ENCODE data around the gene YPEL1. TPM values are rescaled to one million over a fixed set of nuclear protein-coding genes. Genes with fewer than 3 reads are reported as not detected.

Gene YPEL1
- total and polyA plus RNA-seq, 2 donors (not counting 1 experiment from before 2014, with no cell fraction given) = 0.36 to 2.3 TPM

DNA sequence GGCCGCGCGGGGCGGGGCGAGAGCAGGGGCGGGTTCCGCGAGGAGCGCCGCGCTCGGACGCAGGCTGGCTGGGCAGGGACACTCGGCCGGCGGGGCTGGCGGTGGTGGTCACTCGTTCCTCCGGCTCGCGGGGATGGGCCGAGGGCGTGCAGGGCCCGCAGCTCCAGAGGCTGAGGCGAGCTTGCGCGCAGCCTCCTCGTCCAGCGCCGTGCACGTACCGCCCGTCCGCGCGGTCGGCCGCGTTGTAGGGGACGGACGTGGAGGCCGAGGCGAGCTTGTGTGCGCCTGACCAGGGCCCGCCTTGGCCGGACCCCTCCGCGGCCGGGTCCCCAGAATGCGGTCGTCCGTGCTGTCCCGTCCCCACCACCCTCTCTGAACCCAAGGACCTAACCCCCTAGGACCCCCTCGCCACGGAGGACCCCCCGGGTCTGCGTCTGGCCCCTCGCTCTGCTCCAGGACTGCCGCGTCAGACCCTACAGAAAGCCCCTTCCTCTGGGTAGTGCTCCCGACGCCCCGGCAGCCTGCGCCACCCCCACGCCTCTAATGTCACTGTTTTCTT, 569 bp upstream of the YPEL1 start:
- no peaks in the 10 kb centered on the region for H4K20me1 ChIP-seq (ENCODE audit: control insufficient read depth, extremely low read depth, insufficient read depth, low read length)
- no peak for DNase-seq (ENCODE audit: low read depth in 2 of 2)
- no peaks in the 10 kb centered on the region for H3K79me2 ChIP-seq (ENCODE audit: control insufficient read depth, insufficient read depth, low read length)
- H3K9me3 ChIP-seq (ENCODE audit: control insufficient read depth, insufficient read depth, low read depth, low read length) = no peaks in the 10 kb centered on the region
- no peaks in the 10 kb centered on the region for H3K27me3 ChIP-seq (ENCODE audit: control insufficient read depth, insufficient read depth, low read length)
- H3K36me3 ChIP-seq (ENCODE audit: control insufficient read depth, insufficient read depth, low read length) = no peaks in the 10 kb centered on the region
- peaks cover 6% of the 10 kb centered on the region for H3K4me1 ChIP-seq (ENCODE audit: control insufficient read depth, extremely low read depth, insufficient read depth, low read length)
- TF ChIP-seq, protein P1, sequence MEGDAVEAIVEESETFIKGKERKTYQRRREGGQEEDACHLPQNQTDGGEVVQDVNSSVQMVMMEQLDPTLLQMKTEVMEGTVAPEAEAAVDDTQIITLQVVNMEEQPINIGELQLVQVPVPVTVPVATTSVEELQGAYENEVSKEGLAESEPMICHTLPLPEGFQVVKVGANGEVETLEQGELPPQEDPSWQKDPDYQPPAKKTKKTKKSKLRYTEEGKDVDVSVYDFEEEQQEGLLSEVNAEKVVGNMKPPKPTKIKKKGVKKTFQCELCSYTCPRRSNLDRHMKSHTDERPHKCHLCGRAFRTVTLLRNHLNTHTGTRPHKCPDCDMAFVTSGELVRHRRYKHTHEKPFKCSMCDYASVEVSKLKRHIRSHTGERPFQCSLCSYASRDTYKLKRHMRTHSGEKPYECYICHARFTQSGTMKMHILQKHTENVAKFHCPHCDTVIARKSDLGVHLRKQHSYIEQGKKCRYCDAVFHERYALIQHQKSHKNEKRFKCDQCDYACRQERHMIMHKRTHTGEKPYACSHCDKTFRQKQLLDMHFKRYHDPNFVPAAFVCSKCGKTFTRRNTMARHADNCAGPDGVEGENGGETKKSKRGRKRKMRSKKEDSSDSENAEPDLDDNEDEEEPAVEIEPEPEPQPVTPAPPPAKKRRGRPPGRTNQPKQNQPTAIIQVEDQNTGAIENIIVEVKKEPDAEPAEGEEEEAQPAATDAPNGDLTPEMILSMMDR (conservative IDR thresholded peaks at IDR 0.05 in 1 of 2, IDR thresholded peaks at IDR 0.05 in 1 of 2; ENCODE audit: low read depth in 1 of 2, low read length in 2 of 2) = no peak
- no peak for TF ChIP-seq EZH2 (IDR thresholded peaks at IDR 0.05; ENCODE audit: low read length, missing control alignments)
- peak overlapping the region; percentile 96 for H3K4me2 ChIP-seq (ENCODE audit: extremely low read depth, insufficient read depth, low read length)
- H3K9ac ChIP-seq (ENCODE audit: insufficient read depth, low read length) = no peak overlapping the region
- peak overlapping the region; percentile 86 for H2AFZ ChIP-seq (ENCODE audit: low read length)
- peak overlapping the region in 3 of 4 experiments; percentile 21 to 57 (median 29) for H3K4me3 ChIP-seq (replicated peaks in 1 of 4; ENCODE audit: control extremely low read depth in 1 of 4, insufficient read depth in 1 of 4, low read depth in 3 of 4, low read length in 4 of 4)
- no peak overlapping the region for H3K27ac ChIP-seq (ENCODE audit: insufficient read depth, low read length)

DNA sequence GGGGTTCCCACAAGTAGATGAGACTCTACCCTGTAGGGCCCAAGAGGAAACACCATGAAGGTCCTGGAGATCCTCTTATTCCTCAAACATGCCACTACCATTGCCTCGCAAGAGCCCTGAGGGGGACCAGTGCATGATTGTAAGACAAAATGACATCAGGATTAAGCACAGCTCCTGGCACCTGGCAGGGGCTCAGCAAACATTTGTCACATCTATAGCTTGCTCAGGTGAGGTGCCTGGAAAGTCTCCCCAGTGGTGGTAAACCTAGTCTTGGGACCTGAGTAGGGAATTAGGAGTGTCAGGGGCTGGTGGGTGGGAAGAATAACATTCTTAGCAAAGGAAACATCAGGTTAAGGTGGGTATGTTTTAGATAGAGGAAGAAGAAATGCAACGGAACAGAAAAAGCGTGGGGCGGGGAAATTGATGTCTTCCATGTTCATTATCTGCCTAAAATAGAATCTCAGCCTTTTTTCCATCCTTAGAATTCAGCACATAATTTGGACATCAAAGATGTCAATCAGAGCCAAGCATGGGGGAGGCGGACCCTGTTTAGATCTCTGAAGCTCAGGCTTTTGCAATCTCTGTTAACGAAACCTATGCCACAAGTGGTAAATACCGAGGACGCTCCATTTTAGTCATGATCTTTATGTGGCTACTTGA, 924 bp downstream of the YPEL1 start:
- Histone ChIP-seq H3K4me2 (ENCODE audit: extremely low read depth, insufficient read depth, low read length) (peak overlapping the region; percentile 71), H3K36me3 (ENCODE audit: control insufficient read depth, insufficient read depth, low read length) (no peaks in the 10 kb centered on the region), H3K27me3 (ENCODE audit: control insufficient read depth, insufficient read depth, low read length) (no peaks in the 10 kb centered on the region), H3K9ac (ENCODE audit: insufficient read depth, low read length) (no peak overlapping the region), H3K79me2 (ENCODE audit: control insufficient read depth, insufficient read depth, low read length) (no peaks in the 10 kb centered on the region), H3K27ac (ENCODE audit: insufficient read depth, low read length) (no peak overlapping the region), H4K20me1 (ENCODE audit: control insufficient read depth, extremely low read depth, insufficient read depth, low read length) (no peaks in the 10 kb centered on the region), H3K9me3 (ENCODE audit: control insufficient read depth, insufficient read depth, low read depth, low read length) (no peaks in the 10 kb centered on the region), H3K4me3 (replicated peaks in 1 of 4; ENCODE audit: control extremely low read depth in 1 of 4, insufficient read depth in 1 of 4, low read depth in 3 of 4, low read length in 4 of 4) (peak overlapping the region; percentile 18 to 70 (median 52)), H2AFZ (ENCODE audit: low read length) (no peak overlapping the region), H3K4me1 (ENCODE audit: control insufficient read depth, extremely low read depth, insufficient read depth, low read length) (peaks cover 6% of the 10 kb centered on the region)
- no peak for DNase-seq (ENCODE audit: low read depth in 2 of 2)
- TF ChIP-seq, protein P1 (conservative IDR thresholded peaks at IDR 0.05 in 1 of 2, IDR thresholded peaks at IDR 0.05 in 1 of 2; ENCODE audit: low read depth in 1 of 2, low read length in 2 of 2) = no peak
- no peak for TF ChIP-seq EZH2 (IDR thresholded peaks at IDR 0.05; ENCODE audit: low read length, missing control alignments)

DNA sequence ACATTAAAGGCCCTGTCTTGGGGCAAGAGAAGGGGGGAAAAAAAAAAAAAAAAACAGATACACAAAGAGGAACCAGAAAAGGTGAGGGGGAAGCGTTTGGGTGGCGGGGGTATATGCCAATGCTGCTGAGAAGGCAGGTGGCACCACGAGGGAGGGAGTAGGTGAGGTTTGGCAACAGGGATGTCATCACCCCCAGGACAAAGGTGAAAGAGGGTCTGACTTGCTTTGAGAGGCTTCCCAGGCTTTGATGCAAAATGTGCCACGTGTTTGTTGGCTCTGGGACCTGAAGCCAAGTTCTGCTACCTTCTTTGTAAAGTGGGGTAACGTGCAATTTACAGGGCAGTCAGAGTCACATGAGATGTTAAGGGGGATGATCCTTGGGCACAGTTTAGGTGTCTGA, 4.1 kb downstream of the YPEL1 start:
- Histone ChIP-seq H3K4me1 (ENCODE audit: control insufficient read depth, extremely low read depth, insufficient read depth, low read length) (peaks cover 6% of the 10 kb centered on the region), H3K4me3 (replicated peaks in 1 of 4; ENCODE audit: control extremely low read depth in 1 of 4, insufficient read depth in 1 of 4, low read depth in 3 of 4, low read length in 4 of 4) (no peak overlapping the region), H3K27me3 (ENCODE audit: control insufficient read depth, insufficient read depth, low read length) (no peaks in the 10 kb centered on the region), H3K9me3 (ENCODE audit: control insufficient read depth, insufficient read depth, low read depth, low read length) (no peaks in the 10 kb centered on the region), H2AFZ (ENCODE audit: low read length) (no peak overlapping the region), H4K20me1 (ENCODE audit: control insufficient read depth, extremely low read depth, insufficient read depth, low read length) (no peaks in the 10 kb centered on the region), H3K36me3 (ENCODE audit: control insufficient read depth, insufficient read depth, low read length) (no peaks in the 10 kb centered on the region), H3K79me2 (ENCODE audit: control insufficient read depth, insufficient read depth, low read length) (no peaks in the 10 kb centered on the region), H3K27ac (ENCODE audit: insufficient read depth, low read length) (no peak overlapping the region), H3K4me2 (ENCODE audit: extremely low read depth, insufficient read depth, low read length) (no peak overlapping the region), H3K9ac (ENCODE audit: insufficient read depth, low read length) (no peak overlapping the region)
- no peak for DNase-seq (ENCODE audit: low read depth in 2 of 2)
- TF ChIP-seq EZH2 (IDR thresholded peaks at IDR 0.05; ENCODE audit: low read length, missing control alignments) = no peak
- TF ChIP-seq, protein P1 (conservative IDR thresholded peaks at IDR 0.05 in 1 of 2, IDR thresholded peaks at IDR 0.05 in 1 of 2; ENCODE audit: low read depth in 1 of 2, low read length in 2 of 2) = no peak

Measured in fibroblast of lung (primary cell).